NCI-H526 treated with DMSO at 0.1 percent for 48 hours (cell line): Measurements from ENCODE around the gene MFAP4.

Experiments
- DNase-seq: peaks from one replicate; lab custom pipeline; 2025; lab: John Stamatoyannopoulos, UW

MFAP4 gene

DNA sequence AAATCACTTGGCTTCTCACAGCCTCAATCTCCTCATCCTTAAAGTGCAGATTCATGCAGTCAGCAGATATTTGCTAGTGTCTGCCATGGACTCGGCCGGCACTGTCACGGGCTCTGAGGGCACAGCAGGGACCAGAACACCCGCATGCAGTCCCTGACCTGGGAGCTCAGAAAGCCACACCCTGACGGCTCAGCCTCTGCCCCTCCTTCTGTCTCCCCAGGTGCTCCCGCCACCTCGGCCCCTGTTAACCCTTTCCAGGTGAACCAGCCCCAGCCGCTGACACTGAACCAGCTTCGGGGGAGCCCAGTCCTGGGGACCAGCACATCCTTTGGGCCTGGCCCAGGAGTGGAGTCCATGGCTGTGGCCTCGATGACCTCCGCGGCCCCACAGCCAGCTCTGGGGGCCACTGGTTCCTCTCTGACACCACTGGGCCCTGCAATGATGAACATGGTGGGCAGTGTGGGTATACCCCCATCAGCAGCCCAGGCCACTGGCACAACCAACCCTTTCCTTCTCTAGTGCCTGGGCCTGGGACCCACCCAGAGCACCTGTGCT, 53.2 kb downstream of the MFAP4 start:
- DNase-seq, result no peak
